Measurements from ENCODE around the gene NQO2. TPM values are rescaled to one million over a fixed set of nuclear protein-coding genes. Genes with fewer than 3 reads are reported as not detected.

The NQO2 gene
- total RNA-seq, 4 donors from 2014 or later, result 24.4 to 40.5 (median 36.7) TPM

DNA sequence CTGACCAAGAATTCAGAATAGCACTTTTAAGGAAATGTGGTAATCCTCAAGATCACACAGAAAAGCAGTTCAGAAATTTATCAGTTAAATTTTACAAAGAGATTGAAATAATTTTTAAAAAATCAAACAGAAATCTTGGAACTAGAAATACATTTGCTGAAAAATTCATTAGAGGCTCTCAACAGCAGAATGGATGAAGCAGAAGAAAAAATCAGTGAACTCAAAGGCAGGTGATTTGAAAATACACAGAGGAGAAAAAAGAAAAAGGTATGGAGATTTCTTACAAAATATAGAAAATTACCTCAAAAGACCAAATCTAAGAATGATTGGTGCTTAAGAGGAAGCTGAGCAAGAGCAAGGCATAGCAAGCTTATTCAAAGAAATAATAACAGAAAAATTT, 11.5 kb downstream of the NQO2 start:
- TF ChIP-seq CTCF (IDR thresholded peaks at IDR 0.05), result no peak
- TF ChIP-seq POLR2A (IDR thresholded peaks at IDR 0.05), result no peak
- H3K4me3 ChIP-seq (ENCODE audit: low read depth, poor library complexity, severe bottlenecking), result no peak overlapping the region
- intact Hi-C loops (cut with DNase I; ENCODE audit: low total_unique reads), result no loop called here
- no peak for DNase-seq (ENCODE audit: low spot score in 2 of 2)

DNA sequence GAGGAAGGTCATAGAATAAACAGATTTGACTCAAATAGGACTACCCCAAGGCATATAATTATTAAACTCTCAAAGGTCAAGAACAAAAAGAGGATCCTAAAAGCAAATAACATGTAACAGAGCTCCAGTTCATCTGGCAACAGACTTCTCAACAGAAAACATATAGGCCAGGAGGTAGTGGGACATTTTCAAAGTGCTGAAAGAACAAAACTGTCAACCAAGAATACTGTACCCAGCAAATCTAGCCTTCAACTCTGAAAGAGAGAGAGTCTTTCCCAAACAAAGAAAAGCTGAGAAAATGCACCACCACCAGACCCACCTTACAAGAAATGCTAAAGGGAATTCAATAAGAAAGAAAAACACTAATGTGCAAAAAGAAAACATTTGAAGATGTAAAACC, 11.9 kb downstream of the NQO2 start:
- intact Hi-C loops (cut with DNase I; ENCODE audit: low total_unique reads), result no loop called here
- no peak for DNase-seq (ENCODE audit: low spot score in 2 of 2)

DNA sequence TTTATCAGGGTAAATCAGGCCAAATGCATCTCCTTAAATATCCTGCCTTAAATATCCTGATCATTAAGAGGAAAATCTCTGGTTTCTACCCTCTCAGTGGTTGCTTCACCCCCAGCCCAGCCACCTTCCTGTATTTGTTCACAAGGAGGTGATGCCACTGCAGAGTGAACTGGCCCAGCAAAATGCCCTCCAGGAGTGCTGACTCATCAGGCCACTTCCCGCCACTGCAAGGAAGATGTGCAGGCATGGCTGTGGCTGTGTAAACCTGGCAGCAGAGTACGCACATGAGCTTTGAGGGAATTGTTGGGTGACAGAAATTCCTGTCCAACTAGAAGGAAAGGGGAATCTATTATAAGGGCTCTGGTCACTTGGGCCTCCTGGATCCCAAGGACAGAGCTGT, 13.8 kb downstream of the NQO2 start:
- H3K4me3 ChIP-seq (ENCODE audit: low read depth, poor library complexity, severe bottlenecking), result no peak overlapping the region
- intact Hi-C loops (cut with DNase I; ENCODE audit: low total_unique reads), result no loop called here
- no peak for TF ChIP-seq CTCF (IDR thresholded peaks at IDR 0.05)
- DNase-seq (ENCODE audit: low spot score in 2 of 2), result no peak
- 30 to 62% methylated on average over 2 of the region's 2 CpGs for WGBS, 2 donors

More for the DNA sequence above, 11.9 kb downstream of the NQO2 start:
- no peak for TF ChIP-seq CTCF (IDR thresholded peaks at IDR 0.05)
- no peak for TF ChIP-seq POLR2A (IDR thresholded peaks at IDR 0.05)
- H3K4me3 ChIP-seq (ENCODE audit: low read depth, poor library complexity, severe bottlenecking), result no peak overlapping the region

DNA sequence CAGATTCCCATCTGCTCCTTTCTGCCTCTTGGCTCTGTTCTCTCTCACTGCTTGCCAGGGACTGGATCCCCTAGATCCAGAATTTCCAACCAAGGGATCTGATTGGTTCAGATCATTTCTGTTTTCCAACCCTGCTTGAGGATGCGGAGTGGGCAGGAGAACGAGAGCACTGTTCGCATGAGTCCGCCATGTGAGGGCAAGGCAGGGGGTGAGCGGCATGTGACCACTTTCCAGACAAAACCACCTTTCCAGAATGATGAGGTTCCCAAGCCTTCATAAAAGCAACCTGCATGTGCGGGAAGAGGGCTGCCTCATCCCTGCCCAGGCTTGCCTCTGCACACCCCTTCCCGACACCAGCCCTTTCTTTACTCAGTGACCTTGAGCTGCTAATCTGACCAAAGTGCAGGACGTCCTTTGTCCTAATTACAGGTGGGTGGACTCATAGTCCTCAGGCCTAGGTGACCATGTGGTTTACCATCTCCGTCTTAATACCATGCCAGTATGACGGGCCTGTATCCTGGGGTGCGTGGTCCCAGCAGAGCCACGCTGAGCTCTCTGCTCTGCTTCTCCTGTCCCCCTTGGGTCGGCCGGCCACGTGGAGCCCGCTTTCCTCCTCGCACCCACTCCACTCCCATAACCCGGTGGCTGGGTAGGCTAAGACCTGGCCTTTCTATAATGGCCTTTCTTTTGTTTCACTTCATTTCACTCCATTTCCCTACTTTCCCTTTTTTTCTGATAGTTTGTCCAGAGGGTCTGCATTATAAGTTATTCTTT, 14.4 kb downstream of the NQO2 start:
- 89 to 93% methylated on average over 18 of the region's 18 CpGs for WGBS, 2 donors
- no peak for DNase-seq (ENCODE audit: low spot score in 2 of 2)
- TF ChIP-seq CTCF (IDR thresholded peaks at IDR 0.05) (no peak), POLR2A (IDR thresholded peaks at IDR 0.05) (no peak)
- no peak overlapping the region for H3K4me3 ChIP-seq (ENCODE audit: low read depth, poor library complexity, severe bottlenecking)
- intact Hi-C loops (cut with DNase I; ENCODE audit: low total_unique reads), result no loop called here

DNA sequence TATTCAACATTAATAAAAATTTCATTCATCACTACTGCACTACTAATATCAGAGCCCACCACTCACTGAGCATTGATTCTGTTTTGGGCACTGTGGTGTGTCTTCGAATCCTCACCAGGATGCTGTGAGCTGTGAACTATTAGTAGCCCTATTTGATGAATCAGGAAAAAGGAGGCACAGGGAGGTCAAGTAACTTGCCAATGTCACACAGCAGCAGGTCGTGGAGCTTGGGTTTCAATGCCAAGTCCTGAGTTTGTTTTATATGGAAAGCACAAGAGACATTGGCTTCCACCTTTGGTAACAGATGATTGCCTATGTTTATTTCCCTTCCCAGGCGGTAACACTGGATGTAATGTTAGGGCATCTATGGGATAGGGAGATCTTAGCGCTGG, 15.0 kb downstream of the NQO2 start:
- TF ChIP-seq CTCF (IDR thresholded peaks at IDR 0.05) (no peak), POLR2A (IDR thresholded peaks at IDR 0.05) (no peak)
- 95 to 96% methylated on average over 4 of the region's 4 CpGs for WGBS, 2 donors
- DNase-seq (ENCODE audit: low spot score in 2 of 2), result no peak
- intact Hi-C loops (cut with DNase I; ENCODE audit: low total_unique reads), result no loop called here
- H3K4me3 ChIP-seq (ENCODE audit: low read depth, poor library complexity, severe bottlenecking), result no peak overlapping the region

DNA sequence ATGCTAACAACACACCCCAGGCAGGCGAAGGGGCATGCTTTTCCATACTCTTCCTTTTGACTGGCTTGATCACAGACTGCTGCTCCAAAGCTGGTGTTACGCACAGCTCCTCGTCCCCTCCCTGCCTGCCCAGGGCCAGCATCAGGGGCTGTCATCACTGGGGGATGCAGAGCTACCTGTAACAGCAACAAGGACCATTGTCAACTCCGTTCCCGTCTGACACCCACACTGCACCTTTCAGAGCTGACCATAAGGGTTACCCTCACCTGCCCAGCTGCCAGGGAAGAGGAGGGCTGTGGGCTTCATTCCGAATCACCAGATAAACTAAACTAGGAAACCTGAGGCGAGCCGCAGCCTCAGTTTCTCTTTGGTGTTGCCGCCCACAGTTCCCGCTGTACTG, 15.4 kb downstream of the NQO2 start:
- TF ChIP-seq CTCF (IDR thresholded peaks at IDR 0.05) (no peak), POLR2A (IDR thresholded peaks at IDR 0.05) (no peak)
- no peak overlapping the region for H3K4me3 ChIP-seq (ENCODE audit: low read depth, poor library complexity, severe bottlenecking)
- no peak for DNase-seq (ENCODE audit: low spot score in 2 of 2)
- WGBS, 2 donors, result 94 to 97% methylated on average over 10 of the region's 10 CpGs
- intact Hi-C loops (cut with DNase I; ENCODE audit: low total_unique reads), result no loop called here

Data from lower leg skin (tissue), 4 donors.